ENCODE results near the gene ATXN10.

The ATXN10 gene

DNA sequence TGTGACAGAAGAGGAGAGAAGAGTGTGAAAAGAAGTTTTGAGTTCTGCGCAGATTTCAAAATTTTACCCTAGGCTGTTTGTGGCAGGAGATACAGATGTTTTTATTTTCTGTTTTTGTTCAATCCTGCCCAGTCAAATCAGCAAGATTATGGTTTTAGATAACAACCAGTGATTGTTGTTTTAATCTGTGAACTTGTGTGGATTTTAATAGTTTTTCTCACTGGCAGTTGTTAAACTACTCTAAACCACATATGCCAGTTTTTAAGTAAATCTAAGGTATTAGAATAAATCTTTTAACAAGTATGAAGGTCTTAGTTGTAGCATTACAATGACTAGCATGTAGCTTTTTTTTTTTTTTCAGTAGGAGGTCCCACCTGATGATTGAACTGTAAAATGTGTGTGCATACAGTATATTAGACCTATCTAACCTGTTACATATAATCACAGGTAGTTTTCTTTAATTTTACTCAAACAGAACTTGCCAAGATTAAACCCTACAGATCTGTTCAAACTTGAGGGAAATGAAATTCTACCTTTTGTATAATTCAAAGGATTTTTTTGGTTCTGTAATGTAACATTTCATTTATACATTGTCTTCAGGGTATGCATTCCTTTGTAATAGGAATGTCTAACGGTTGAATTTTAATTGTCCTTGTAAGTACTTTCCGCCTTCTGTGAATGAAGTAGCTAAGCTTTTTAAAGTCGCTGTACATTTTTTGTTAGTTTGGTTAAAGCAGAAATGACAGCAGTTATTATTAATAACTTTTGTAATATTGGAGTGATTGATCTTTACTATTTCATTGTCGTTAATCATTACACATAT lies 13.3 kb downstream of the ATXN10 start:
- in situ Hi-C loops (cut with HindIII; ENCODE audit: low pct_unique_long_range_greater_than_20kb, low sequenced_read_pairs) = no loop called here
- DNase-seq (ENCODE audit: low read depth in 1 of 2, low spot score in 1 of 2) = no peak
- TF ChIP-seq JUND (IDR thresholded peaks at IDR 0.05; ENCODE audit: low read depth) = no peak

DNA sequence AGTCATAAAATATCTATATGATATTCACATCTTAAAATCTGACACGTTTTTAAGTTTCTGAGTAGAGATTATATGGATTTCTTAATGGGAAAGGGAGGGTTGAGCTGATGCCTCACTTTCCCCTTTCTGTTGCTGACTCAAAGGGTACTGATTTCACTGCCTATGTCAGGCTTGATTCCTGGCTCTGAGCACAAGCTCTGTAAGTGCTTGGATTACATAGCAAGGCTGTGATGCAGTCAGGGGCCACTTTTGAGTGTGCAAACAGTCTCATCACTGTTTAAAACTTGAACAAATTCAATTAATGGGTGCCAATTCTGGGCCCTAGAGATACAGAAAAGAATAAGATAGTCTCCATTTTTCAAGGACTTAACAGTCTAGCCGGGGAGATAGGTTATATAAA lies 14.4 kb downstream of the ATXN10 start:
- no peak for TF ChIP-seq JUND (IDR thresholded peaks at IDR 0.05; ENCODE audit: low read depth)
- in situ Hi-C loops (cut with HindIII; ENCODE audit: low pct_unique_long_range_greater_than_20kb, low sequenced_read_pairs) = no loop called here
- peak in 1 of 2 experiments; percentile 7 for DNase-seq (ENCODE audit: low read depth in 1 of 2, low spot score in 1 of 2)

DNA sequence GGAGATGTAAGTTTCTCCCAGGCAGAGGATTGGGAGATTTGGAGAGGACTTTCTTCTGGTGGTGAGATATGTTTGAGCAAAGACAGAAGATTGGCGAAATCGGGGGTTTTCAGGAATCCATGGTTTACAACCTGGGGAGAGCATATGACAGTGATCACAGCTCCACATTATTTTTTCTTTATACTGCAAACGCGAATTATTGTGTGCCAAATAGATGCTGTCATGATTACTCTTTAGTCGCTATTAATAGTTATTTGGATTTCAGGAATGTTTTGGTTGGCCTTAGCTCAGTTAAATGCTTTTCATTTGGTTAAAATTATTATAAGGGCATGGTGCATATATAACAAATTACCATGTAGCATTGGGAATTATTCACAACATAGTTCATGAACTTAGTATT lies 15.2 kb downstream of the ATXN10 start:
- no peak for DNase-seq (ENCODE audit: low read depth in 1 of 2, low spot score in 1 of 2)
- no peak for TF ChIP-seq JUND (IDR thresholded peaks at IDR 0.05; ENCODE audit: low read depth)
- in situ Hi-C loops (cut with HindIII; ENCODE audit: low pct_unique_long_range_greater_than_20kb, low sequenced_read_pairs) = no loop called here

DNA sequence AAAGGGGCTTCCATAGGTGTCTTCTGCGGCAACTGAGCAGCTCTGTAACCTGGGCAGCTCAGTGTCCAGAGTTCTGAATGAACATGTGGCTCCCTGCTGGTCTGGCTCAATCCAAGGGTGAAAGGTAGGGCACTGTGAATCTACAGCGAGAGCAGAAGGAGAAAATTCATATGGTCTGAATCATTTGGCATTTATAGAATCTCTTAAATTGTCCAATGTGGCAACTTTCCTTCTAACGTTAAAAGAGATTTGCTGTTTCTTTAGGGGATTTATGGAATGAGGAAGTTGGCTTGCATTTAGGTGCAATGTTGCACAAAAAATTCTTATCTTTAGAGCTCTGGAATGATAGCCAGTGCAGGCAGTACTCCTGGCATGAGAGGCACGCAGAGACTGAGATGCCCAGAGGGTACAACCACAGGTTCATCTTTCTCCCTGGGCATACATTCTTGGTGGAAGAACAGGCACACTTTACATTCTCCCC lies 17.0 kb downstream of the ATXN10 start:
- in situ Hi-C loops (cut with HindIII; ENCODE audit: low pct_unique_long_range_greater_than_20kb, low sequenced_read_pairs) = no loop called here

DNA sequence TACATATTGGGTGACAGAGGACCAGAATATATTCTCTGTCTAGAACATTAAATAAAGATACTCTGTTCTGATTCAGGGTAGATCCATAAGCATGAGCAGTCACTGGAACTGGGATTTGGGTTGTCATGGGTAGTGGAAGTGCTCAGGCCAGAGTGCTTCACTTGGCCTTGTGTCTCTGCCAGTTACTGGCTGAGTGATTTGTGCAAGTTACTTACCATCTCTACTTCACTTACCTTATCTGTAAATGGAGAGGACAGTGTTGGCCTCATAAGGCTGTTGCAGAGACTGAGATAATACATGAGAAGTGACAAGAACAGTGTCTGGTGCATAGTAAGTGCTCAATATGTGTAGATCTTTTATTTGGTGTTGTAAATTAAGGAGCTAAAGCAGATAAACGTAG lies 17.6 kb downstream of the ATXN10 start:
- no peak for DNase-seq (ENCODE audit: low read depth in 1 of 2, low spot score in 1 of 2)
- no peak for TF ChIP-seq JUND (IDR thresholded peaks at IDR 0.05; ENCODE audit: low read depth)
- in situ Hi-C loops (cut with HindIII; ENCODE audit: low pct_unique_long_range_greater_than_20kb, low sequenced_read_pairs) = no loop called here

More for the DNA sequence above, 17.0 kb downstream of the ATXN10 start:
- TF ChIP-seq JUND (IDR thresholded peaks at IDR 0.05; ENCODE audit: low read depth) = peak; percentile 56; the same call in 1 of the 2 replicates
- DNase-seq (ENCODE audit: low read depth in 1 of 2, low spot score in 1 of 2) = peak in 1 of 2 experiments; percentile 57

DNA sequence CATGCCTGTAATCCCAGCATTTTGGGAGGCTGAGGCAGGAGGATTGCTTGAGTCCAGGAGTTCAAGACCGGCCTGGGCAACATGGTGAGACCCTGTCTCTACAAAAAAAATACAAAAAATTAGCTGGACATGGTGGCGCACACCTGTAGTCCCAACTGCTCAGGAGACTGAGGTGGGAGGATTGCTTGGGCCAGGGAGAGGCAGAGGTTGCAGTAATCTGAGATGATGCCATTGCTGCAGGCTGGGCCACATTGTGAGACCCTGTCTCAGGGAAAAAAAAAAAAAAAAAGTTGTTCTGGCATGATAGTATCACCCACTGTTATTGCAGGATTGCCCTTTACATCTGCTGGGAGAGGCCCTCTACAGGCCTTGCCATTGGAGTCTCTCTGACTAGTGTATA lies 18.4 kb downstream of the ATXN10 start:
- DNase-seq (ENCODE audit: low read depth in 1 of 2, low spot score in 1 of 2) = no peak
- in situ Hi-C loops (cut with HindIII; ENCODE audit: low pct_unique_long_range_greater_than_20kb, low sequenced_read_pairs) = no loop called here
- TF ChIP-seq JUND (IDR thresholded peaks at IDR 0.05; ENCODE audit: low read depth) = no peak

- no peak for DNase-seq (ENCODE audit: low read depth in 1 of 2, low spot score in 1 of 2)
- no peak for TF ChIP-seq JUND (IDR thresholded peaks at IDR 0.05; ENCODE audit: low read depth)
- in situ Hi-C loops (cut with HindIII; ENCODE audit: low pct_unique_long_range_greater_than_20kb, low sequenced_read_pairs) = no loop called here
These were observed 20.9 kb downstream of the ATXN10 start for GRCh38 chr22:45692549-45692948.

- DNase-seq (ENCODE audit: low read depth in 1 of 2, low spot score in 1 of 2) = no peak
- no peak for TF ChIP-seq JUND (IDR thresholded peaks at IDR 0.05; ENCODE audit: low read depth)
- in situ Hi-C loops (cut with HindIII; ENCODE audit: low pct_unique_long_range_greater_than_20kb, low sequenced_read_pairs) = no loop called here
These were observed 22.2 kb downstream of the ATXN10 start for GRCh38 chr22:45693835-45694234.

GRCh38 chr22:45696227-45696626 lies 24.6 kb downstream of the ATXN10 start:
- no peak for DNase-seq (ENCODE audit: low read depth in 1 of 2, low spot score in 1 of 2)
- TF ChIP-seq JUND (IDR thresholded peaks at IDR 0.05; ENCODE audit: low read depth) = no peak
- in situ Hi-C loops (cut with HindIII; ENCODE audit: low pct_unique_long_range_greater_than_20kb, low sequenced_read_pairs) = no loop called here

- DNase-seq (ENCODE audit: low read depth in 1 of 2, low spot score in 1 of 2) = no peak
- TF ChIP-seq JUND (IDR thresholded peaks at IDR 0.05; ENCODE audit: low read depth) = no peak
- in situ Hi-C loops (cut with HindIII; ENCODE audit: low pct_unique_long_range_greater_than_20kb, low sequenced_read_pairs) = no loop called here
These were observed 26.5 kb downstream of the ATXN10 start for GRCh38 chr22:45698094-45698493.

- no peak for TF ChIP-seq JUND (IDR thresholded peaks at IDR 0.05; ENCODE audit: low read depth)
- in situ Hi-C loops (cut with HindIII; ENCODE audit: low pct_unique_long_range_greater_than_20kb, low sequenced_read_pairs) = no loop called here
- DNase-seq (ENCODE audit: low read depth in 1 of 2, low spot score in 1 of 2) = no peak
These were observed 31.3 kb downstream of the ATXN10 start for GRCh38 chr22:45702981-45703380.

- in situ Hi-C loops (cut with HindIII; ENCODE audit: low pct_unique_long_range_greater_than_20kb, low sequenced_read_pairs) = no loop called here
- no peak for DNase-seq (ENCODE audit: low read depth in 1 of 2, low spot score in 1 of 2)
- no peak for TF ChIP-seq JUND (IDR thresholded peaks at IDR 0.05; ENCODE audit: low read depth)
These were observed 32.1 kb downstream of the ATXN10 start for GRCh38 chr22:45703758-45704157.

- no peak for DNase-seq (ENCODE audit: low read depth in 1 of 2, low spot score in 1 of 2)
- in situ Hi-C loops (cut with HindIII; ENCODE audit: low pct_unique_long_range_greater_than_20kb, low sequenced_read_pairs) = no loop called here
- TF ChIP-seq JUND (IDR thresholded peaks at IDR 0.05; ENCODE audit: low read depth) = no peak
These were observed 33.0 kb downstream of the ATXN10 start for GRCh38 chr22:45704648-45705047.

DNA sequence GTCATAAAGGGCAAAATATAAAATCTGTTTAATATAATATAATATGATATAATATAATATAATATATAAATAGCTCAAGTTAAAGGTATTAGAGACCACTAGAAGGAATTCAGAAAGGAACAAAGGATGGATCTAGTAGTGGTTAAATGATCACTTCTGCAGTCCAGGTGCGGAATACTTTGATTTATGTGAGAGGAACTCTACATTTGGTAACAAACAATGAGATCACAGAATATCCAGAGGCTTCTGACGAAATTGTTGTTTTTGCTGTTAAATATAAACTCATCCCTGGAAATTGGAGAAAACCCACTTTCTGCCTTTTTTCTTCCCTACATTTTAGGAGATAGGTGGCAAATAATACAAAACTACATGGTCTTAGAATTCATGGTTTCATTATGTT lies 36.0 kb downstream of the ATXN10 start:
- no peak for TF ChIP-seq JUND (IDR thresholded peaks at IDR 0.05; ENCODE audit: low read depth)
- in situ Hi-C loops (cut with HindIII; ENCODE audit: low pct_unique_long_range_greater_than_20kb, low sequenced_read_pairs) = no loop called here
- no peak for DNase-seq (ENCODE audit: low read depth in 1 of 2, low spot score in 1 of 2)
